Right atrium auricular region (tissue), 2 donors: ENCODE data around the gene CD300LD. TPM values are rescaled to one million over a fixed set of nuclear protein-coding genes. Genes with fewer than 3 reads are reported as not detected.
"Not testable (repeated sequence)": the region's sequence is repeated elsewhere in the genome, so short reads cannot be mapped to it uniquely, and the experiment has no call there.

ENCODE experiments used
- DNase-seq: peaks from one replicate; pipeline ENCODE4 v3.0.0-alpha.2; 2019; ENCODE audit warnings: low spot score
- H3K27ac ChIP-seq, 2 donors: fragments of 200-600 bp; sonication (generic); 1 replicate in 1 of 2; 2 replicates in 1 of 2; pipeline ENCODE4 v1.5.1; 2016 to 2019
- H3K27me3 ChIP-seq, 2 donors: fragments of 200-600 bp; sonication (generic); one replicate each; pipeline versions ENCODE4 v1.5.1 to v1.6.0; 2017 to 2019
- H3K36me3 ChIP-seq: fragments of 200-600 bp; sonication (generic); one replicate; pipeline ENCODE4 v1.5.1; 2016
- H3K4me1 ChIP-seq, 2 donors: fragments of 200-600 bp; sonication (generic); one replicate each; pipeline versions ENCODE4 v1.5.1 to v1.6.0; 2017 to 2019
- H3K4me3 ChIP-seq, 2 donors: fragments of 200-600 bp; sonication (generic); 1 replicate in 1 of 2; 2 replicates in 1 of 2; pipeline ENCODE4 v1.5.1; 2017 to 2019; ENCODE audit warnings: mild to moderate bottlenecking in 1 of 2, moderate library complexity in 1 of 2
- H3K9me3 ChIP-seq, 2 donors: fragments of 200-600 bp; sonication (generic); one replicate each; pipeline ENCODE4 v1.5.1; 2019
- total RNA-seq, 2 donors: library from RNA; depleted of rRNA; stranded (reverse); fragments of >200 nt; gene quantifications; one replicate each; pipeline ENCODE4 v1.1.0, GENCODE V29; 2016
- TF ChIP-seq, protein P1 (sequence below), 2 donors: fragments of 200-600 bp; sonication (generic); IDR thresholded peaks; one replicate each; pipeline ENCODE4 v1.5.1; 2019; ENCODE audit warnings: antibody characterized with exemption in 2 of 2

The CD300LD gene
- total RNA-seq, 2 donors from 2014 or later: not detected

GRCh38 chr17:74574489-74575142 lies 17.5 kb downstream of the CD300LD start:
- Histone ChIP-seq H3K9me3 (no peaks in the 10 kb centered on the region), H3K4me1 (no peaks in the 10 kb centered on the region), H3K36me3 (no peaks in the 10 kb centered on the region), H3K27ac (no peak overlapping the region), H3K4me3 (no peak overlapping the region), H3K27me3 (no peaks in the 10 kb centered on the region)
- TF ChIP-seq, protein P1, sequence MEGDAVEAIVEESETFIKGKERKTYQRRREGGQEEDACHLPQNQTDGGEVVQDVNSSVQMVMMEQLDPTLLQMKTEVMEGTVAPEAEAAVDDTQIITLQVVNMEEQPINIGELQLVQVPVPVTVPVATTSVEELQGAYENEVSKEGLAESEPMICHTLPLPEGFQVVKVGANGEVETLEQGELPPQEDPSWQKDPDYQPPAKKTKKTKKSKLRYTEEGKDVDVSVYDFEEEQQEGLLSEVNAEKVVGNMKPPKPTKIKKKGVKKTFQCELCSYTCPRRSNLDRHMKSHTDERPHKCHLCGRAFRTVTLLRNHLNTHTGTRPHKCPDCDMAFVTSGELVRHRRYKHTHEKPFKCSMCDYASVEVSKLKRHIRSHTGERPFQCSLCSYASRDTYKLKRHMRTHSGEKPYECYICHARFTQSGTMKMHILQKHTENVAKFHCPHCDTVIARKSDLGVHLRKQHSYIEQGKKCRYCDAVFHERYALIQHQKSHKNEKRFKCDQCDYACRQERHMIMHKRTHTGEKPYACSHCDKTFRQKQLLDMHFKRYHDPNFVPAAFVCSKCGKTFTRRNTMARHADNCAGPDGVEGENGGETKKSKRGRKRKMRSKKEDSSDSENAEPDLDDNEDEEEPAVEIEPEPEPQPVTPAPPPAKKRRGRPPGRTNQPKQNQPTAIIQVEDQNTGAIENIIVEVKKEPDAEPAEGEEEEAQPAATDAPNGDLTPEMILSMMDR (IDR thresholded peaks at IDR 0.05): no peak
- no peak for DNase-seq

GRCh38 chr17:74573635-74574034 lies 18.4 kb downstream of the CD300LD start:
- H3K4me3 ChIP-seq, H3K4me1 ChIP-seq, H3K9me3 ChIP-seq, H3K27me3 ChIP-seq, H3K27ac ChIP-seq, DNase-seq, H3K36me3 ChIP-seq: not testable (repeated sequence)

GRCh38 chr17:74573169-74573568 lies 18.9 kb downstream of the CD300LD start:
- DNase-seq: no peak
- H3K27ac ChIP-seq: no peak overlapping the region
- H3K27me3 ChIP-seq: no peaks in the 10 kb centered on the region
- no peaks in the 10 kb centered on the region for H3K4me1 ChIP-seq
- H3K4me3 ChIP-seq: no peak overlapping the region
- TF ChIP-seq, protein P1 (IDR thresholded peaks at IDR 0.05): no peak
- H3K36me3 ChIP-seq: no peaks in the 10 kb centered on the region
- H3K9me3 ChIP-seq: no peaks in the 10 kb centered on the region

GRCh38 chr17:74571621-74572270 lies 20.3 kb downstream of the CD300LD start:
- Histone ChIP-seq H3K4me1 (no peaks in the 10 kb centered on the region), H3K27ac (no peak overlapping the region), H3K36me3 (no peaks in the 10 kb centered on the region), H3K27me3 (no peaks in the 10 kb centered on the region), H3K4me3 (no peak overlapping the region), H3K9me3 (no peaks in the 10 kb centered on the region)
- TF ChIP-seq, protein P1 (IDR thresholded peaks at IDR 0.05): no peak
- DNase-seq: no peak

- peak; percentile 78 for DNase-seq
- Histone ChIP-seq H3K4me1 (no peaks in the 10 kb centered on the region), H3K36me3 (no peaks in the 10 kb centered on the region), H3K4me3 (no peak overlapping the region), H3K27me3 (no peaks in the 10 kb centered on the region), H3K27ac (no peak overlapping the region), H3K9me3 (no peaks in the 10 kb centered on the region)
- TF ChIP-seq, protein P1 (IDR thresholded peaks at IDR 0.05): no peak
Measured at GRCh38 chr17:74569020-74570003, 22.8 kb downstream of the CD300LD start.
